NCI-H146 treated with DMSO at 0.1 percent for 48 hours (cell line): ENCODE results near the gene SFRP4.
"Not testable (repeated sequence)": the region's sequence is repeated elsewhere in the genome, so short reads cannot be mapped to it uniquely, and the experiment has no call there.

Experiments
- DNase-seq: peaks from one replicate; lab custom pipeline; 2025; ENCODE audit not compliant: unreplicated experiment; lab: John Stamatoyannopoulos, UW

The SFRP4 gene

DNA sequence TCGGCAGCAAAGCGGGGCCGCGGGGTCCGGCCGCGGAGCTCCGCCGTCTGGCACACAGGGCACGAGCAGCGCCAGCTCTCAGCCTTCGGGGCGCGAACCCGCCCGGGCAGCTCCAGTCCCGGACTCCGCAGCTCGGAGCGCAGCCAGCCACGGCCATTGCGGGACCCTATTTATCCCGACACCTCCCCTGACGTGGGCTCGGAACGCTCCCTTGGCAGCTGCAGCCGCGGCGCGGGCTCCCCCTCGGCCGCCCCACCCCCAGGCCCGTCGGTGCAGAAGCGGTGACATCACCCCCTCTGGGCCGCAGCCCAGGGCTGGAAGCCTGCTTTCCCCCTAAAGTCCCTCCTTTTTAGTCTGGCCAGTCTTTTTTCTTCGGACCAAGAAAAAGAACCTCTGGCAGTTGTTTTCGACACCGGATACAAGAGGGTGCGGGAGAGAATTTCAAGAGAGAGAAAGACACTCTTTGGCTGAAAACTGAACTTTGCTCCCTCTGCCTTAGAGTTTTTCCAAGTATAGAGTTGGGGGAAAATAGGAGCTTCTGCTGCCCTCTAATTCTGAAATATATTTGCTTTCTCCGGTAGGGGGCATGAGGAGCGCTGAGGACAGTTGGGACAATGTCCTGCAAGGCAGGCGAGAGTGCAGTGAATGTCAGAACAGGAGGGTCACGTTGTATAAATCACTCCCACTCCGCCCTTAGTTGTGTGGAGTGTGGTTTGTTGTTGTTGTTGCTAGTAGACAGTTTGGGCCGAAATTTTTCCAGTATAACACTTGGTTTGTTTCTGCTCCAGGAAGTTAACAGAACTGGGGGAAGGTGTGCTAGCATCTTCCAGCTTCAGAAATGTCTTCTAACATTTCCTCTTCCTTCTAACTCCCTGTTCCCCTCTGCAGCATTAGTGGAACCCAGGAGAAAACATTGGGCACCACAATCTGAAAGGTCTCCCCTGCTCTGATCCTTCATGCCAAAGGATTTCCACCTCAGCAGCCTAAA lies at the start of gene SFRP4:
Gene SFRP4, minus strand, starts transcription at position 145 of the 988 bp plus-strand sequence. CDS start 280 bp downstream, outside the sequence.
- DNase-seq: no peak

DNA sequence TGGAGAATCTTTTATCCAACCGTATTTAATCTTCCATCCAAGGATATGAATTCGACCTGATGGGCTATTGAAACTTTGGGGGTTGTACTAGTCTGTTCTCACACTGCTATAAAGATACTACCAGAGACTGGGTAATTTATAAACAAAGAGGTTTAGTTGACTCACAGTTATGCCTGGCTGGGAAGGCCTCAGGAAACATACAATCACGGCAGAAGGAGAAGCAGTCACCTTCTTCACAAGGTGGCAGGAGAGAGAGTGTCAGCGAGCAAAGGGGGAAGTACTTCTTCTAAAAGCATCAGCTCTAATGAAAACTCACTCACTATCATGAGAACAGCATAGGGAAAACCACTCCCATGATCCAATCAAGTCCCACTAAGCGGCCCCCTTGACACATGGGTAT lies 47.6 kb upstream of the SFRP4 start:
- no peak for DNase-seq

- no peak for DNase-seq
These were observed 44.6 kb upstream of the SFRP4 start for GRCh38 chr7:37961251-37961650.

DNA sequence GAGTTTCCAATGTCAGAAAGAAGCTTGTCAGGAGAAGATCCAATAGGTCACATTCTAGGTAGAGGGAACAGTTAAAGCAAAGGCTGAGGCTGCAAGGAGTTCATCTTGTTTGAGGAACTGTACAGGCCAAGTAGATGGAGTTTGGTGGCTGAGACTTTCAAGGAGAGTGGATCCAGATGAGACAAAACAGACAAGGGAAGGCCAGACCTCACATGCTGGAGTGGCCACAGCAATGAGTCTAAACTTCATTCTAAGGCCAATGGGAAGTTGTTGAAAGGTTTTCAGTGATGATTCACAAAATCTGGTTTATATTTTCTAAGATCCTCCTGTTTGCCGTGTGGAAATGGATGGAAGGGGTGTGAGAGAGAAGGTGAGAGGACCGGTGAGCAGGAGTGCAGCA lies 43.9 kb upstream of the SFRP4 start:
- no peak for DNase-seq

DNA sequence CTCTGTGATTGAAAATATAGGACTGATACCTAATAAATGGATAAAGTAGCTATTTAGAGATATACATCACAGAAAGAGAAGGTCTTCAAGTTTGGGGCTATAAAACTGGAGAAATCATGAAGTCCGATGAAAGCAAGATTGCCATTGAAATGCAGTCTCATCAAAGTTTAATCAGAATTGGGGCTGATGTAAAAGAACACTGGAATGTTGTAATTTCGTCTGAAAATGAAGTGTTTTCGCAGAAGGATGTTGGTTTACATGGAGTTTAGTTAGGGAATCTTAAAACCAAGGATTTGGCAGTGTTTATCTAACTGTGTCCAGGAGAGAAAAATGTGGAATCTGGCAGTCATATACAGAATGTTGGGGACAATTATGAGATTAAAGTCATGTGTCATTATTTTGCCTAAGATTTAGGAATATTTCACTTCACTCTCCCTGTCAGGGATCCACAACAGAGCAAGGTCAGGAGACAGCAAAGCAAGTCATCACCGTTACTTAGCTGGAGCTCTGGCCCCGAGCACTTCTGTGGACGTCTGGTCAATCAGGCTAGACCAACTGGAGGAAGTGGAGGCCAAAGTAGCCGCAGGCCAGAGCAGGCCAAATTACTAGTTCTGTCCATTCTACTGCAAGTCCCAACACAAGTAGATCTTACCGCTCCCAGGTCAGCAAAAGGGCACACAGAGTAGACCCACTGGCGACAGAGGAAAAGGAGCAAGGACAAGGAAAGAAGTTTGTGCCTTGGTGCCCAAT lies 40.8 kb upstream of the SFRP4 start:
- no peak for DNase-seq

GRCh38 chr7:37956791-37957190 lies 40.2 kb upstream of the SFRP4 start:
- no peak for DNase-seq

GRCh38 chr7:37954217-37954616 lies 37.6 kb upstream of the SFRP4 start:
- DNase-seq: not testable (repeated sequence)

DNA sequence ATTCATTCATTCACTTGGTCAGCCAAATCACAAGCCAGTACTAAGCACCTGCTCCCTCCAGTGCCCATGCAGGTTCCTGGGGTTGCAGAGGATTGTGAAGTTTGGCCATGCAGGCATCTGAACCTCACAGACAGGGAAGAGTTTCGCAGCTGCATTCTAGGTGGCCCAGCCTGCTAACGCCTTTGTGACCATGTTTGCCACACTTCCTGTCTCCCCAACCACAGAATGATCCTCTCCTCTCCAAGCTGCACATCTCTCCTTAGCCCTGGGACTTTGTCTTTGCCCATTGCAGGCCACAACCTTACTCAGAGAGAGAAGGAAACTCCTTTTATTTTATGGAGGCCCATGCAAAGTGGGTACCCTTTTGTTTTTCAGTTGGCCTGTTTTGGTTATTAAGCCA lies 35.6 kb upstream of the SFRP4 start:
- no peak for DNase-seq

DNA sequence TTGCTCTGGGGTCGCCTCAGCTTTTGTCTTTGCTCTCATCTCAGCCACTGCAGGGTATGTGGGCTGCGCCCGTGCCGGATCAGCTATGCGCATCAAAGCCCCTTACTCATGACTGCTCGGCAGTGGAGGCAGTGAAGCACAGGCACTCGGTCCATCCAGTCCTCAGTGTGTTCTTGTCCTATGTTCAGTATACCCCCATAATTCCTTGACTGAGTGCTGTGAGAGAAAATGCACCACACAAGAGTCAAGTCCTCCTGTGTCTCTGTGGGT lies 31.3 kb upstream of the SFRP4 start:
- DNase-seq: no peak

DNA sequence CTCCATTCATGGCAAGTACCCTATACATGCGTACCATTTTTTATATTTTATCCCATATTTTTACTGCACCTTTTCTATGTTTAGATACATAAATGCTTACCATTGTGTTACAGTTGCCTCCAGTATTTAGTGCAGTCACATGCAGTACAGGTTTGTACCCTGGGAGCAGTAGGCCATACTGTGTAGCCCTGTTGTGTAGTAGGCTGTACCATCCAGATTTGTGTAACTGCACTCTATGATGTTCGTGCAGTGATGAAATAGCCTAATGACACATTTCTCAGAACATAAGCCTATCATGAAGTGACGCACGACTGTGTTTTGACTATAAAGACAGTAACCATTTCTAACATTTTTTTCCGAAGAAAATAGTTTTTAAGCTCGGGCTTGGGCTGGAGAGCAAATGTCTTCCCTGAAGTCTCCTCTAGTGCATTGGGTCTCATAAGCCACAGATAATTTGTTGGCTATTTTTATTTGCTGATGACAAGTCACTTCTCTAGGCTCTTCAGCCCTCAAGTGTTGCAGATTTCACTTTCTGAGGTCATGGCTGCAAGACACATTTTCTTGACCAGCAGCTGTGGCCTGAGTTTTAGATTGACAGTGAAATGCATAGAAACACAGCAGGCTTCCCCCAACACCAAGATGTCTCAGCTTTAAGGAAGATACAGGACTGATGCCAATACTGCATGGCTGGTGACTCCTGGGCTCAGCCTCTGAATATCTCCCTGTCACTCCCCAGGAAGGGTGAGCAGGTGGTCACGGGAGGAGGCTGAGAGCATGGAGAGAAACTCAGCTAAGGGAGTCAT lies 30.7 kb upstream of the SFRP4 start:
- no peak for DNase-seq

DNA sequence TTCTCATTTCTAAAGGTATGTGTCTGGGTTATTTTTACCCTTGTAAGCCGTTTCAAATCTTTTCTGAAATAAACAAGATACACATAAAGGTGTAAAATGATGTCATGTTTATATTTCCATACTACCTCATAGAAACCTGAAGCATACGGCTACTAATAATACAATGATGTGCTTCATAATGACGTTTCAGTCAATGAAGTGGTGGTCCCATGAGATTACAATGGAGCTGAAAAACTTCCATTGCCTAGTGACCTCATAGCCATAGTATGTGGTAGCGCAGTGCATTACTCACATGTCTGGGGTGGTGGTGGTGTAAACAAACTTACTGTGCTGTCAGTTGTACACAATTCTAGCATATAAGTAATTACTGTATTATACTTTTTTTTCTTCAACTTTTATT lies 28.7 kb upstream of the SFRP4 start:
- DNase-seq: no peak

DNA sequence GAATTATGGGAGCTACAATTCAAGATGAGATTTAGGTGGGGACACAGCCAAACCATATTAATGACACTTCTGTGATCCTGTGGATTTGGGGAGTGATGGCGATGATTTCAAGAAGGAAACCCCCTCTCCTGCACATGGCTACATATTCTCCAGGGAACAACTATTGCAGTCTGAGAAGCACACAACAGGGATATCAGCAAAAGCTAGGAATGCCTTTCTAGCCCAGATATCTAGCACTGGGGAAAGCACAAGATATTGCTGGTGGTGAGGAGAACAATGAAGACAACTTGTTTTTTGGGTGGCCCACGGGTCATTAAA lies 28.1 kb upstream of the SFRP4 start:
- DNase-seq: no peak

DNA sequence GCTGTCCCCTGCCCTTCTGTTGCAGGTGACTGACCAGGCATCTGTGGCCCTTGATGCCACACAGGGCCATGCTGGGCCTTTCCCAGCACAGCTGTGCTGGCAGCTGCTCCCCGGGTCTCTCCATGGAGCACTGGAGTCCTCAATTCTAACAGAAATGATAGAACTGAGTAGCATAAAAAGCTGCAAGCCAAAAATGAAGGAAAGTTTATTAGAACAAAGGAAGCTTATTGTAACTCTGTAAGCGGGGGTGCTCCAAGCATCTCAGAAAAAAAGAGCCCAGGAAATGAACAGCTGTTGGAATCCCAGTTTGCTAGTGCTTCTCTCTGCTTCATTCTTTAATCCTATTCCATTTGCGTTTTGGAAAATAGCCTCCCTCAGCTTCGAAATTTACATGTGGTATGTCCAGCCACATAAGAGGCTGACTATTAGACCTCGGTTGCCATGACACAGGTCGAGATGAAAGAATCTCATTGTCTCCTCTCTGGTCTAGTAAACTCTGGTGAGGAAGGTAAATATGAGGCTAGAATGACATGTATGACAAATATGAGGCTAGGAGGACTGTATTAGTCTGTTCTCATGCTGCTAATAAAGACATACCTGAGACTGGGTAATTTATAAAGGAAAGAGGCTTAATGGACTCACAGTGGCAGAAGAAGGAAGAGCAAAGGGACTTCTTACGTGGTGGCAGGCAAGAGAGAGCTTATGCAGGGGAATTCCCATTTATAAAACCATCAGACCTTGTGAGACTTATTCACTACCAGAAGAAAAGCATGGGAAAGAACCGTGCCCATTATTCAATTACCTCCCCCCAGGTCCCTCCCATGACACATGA lies 27.5 kb upstream of the SFRP4 start:
- DNase-seq: no peak

- no peak for DNase-seq
These were observed 26.5 kb upstream of the SFRP4 start for GRCh38 chr7:37942934-37943610.

DNA sequence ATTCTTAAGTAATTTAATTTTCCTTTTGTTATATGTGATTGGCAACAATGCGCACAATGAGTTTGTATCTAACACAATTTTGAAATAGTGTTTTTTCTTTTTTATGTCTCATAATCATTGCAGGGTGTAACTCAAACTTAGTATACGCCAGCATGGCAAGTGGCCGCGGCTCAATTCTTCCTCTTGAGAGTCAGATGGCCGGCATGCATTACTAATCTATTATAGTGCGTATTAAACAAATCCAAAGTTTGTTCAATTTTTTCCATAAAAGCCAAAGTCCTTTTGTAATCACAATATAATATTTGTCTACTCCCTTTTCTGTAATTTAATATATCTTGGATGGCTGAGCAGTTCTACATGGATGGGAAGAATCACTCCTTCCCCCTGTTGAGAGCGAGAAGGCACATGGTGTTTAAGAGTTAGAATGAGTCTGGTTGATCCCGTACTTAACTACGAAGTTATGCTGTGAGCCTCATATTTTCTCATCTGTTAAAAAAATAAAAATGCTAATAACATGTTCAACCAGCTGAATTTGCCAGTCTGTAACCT lies 16.5 kb upstream of the SFRP4 start:
- no peak for DNase-seq

DNA sequence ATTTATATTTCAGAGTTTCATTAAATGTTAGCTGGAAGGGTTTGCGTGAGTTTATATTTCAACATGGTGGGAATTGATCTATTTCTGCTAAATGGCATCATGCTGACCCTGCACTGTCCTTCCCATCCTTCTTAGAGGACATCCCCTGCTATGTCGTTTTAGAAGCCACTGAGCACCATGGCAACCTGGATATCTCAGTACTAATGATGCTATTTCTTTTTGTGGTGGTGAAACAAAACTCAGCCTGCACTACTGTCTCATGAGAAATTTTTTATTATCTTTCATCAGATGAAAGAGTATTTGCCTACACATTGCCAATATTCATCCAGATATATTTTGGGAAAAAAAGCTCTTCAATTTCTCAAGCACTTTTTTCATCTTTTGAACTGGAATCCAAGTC lies 15.9 kb upstream of the SFRP4 start:
- no peak for DNase-seq

DNA sequence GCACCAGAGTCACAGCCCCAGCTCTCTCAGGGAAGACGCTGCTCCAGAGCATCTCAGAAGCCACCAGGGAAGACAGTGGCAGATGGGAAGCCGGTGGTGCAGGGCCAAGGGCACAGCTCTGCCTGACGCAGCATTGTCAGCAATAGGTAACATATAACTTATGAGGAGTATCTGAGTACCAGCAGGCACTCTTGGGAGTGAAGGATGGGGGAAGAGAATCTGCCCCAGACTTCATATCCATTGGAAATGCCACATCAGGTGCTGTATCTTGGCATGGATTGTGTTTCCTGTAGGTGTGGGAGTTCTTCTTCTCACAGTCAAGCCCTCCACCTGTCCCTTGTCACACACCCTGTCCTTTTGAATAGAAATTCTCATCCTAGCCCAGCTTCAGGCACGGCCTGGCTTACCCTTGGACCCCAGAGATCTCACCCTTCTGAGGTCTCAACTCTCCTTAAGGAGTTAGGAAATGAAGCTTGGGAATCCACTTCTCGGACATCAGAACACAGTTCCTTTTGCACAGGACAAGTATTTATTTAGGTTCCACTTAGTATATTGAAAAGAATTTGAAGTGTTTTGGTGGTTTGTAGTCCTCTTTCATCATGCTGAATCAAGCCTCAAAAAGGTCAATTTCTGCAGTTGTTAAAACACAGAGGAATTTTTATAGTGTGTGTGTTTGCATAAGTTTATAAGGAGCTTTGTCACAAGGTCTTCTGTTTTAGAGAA lies 13.8 kb upstream of the SFRP4 start:
- no peak for DNase-seq

DNA sequence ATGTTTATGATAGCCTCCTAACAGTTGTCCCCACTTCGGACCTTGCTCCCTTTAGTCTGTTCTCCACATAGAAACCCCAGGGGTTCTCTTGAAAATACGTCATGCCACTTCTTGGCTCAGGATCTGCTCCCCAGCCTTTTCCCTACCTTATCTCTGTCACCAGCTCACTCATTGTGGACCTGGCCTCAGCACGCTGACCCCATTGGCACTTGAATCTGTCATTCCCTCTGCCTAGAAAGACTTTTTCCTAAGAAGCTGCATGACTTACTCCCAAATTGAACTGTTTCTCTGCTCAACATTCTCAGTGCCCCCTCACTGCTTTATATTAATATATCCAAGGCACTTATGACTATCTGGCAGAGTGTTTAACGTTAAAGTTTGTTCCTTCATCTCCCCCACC lies 12.3 kb upstream of the SFRP4 start:
- no peak for DNase-seq

DNA sequence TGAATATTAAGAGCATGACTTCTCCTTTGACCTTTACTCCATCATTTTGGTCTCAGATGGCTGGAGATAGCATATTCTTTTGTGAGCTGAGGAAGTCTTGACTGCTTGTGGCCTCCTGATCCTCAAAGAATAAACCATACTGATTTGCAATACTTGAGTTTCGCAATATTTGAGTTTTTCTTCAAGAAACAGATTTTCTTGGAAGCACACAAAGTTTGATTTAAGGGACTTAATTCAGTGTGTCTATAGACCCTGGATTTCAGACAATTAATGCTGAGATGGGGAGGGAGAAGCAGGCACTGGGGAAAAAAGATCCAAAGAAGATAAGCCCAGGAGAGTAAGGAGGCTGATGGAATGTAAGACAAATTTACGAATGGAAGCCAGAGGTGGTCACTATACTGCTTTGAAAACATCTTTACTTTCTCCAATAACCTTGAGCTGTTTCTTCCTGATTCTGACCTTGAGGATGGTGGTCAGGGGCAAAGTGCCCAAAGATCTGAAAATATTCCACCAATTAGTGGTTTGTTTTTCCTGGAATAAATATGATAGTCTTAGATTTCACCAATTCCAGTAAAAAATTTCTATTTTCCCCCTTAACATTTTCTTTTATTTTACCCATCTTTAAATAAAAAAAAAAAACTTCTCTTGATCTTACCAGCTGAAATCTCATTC lies 11.3 kb upstream of the SFRP4 start:
- DNase-seq: no peak
